ENCODE results near the gene FAS. TPM values are rescaled to one million over a fixed set of nuclear protein-coding genes. Genes with fewer than 3 reads are reported as not detected.
A peak's percentile ranks its signal among the peaks of the same experiment; 100 is the strongest.
"Not testable (repeated sequence)": the region's sequence is repeated elsewhere in the genome, so short reads cannot be mapped to it uniquely, and the experiment has no call there.

Gene FAS
- total RNA-seq, 1 donor from 2014 or later, result 10.5 TPM

DNA sequence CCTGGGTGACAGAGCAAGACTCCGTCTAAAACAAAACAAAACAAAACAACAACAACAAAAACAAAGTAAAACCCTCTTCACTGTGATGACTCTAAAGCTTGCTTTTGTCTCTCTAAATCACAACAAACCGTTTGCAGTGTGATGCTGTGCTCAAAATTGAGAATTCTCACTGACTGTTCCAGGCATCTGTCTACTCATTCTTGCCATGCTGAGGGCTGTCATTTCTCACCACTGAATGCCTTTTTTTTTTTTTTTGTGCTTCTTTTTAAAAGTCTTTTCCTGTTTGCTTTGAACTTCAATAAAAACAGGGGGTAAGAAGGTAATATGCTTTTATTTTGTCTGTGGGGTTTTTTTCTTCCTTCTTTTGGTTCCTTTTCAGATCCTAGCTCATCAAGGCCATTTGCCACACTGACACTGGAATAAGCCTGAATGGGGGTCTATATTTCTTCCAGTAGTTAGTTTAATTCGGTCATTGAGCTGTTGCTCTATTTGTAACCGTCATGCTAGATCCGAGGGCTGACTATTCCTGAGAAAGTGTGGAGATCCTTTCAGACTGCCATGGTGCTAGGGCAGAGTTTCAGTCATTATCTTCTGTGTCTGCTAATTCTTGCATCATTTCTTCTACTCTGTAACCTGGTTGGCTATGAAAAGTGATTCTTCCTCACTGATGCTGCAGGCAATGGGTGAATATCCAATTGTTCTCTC is 10.6 kb downstream of the FAS start:
- no peak for DNase-seq (ENCODE audit: low spot score in 2 of 2)
- Histone ChIP-seq H3K9me3 (no peaks in the 10 kb centered on the region), H3K4me3 (no peak overlapping the region), H3K27ac (peak overlapping the region; percentile 9 to 16), H3K36me3 (peaks cover 16% of the 10 kb centered on the region in 2 donors), H3K27me3 (no peaks in the 10 kb centered on the region), H3K4me1 (peaks cover 0 to 15% of the 10 kb centered on the region in 2 donors)
- intact Hi-C loops (cut with DNase I), result no loop called here
- TF ChIP-seq, protein P1, sequence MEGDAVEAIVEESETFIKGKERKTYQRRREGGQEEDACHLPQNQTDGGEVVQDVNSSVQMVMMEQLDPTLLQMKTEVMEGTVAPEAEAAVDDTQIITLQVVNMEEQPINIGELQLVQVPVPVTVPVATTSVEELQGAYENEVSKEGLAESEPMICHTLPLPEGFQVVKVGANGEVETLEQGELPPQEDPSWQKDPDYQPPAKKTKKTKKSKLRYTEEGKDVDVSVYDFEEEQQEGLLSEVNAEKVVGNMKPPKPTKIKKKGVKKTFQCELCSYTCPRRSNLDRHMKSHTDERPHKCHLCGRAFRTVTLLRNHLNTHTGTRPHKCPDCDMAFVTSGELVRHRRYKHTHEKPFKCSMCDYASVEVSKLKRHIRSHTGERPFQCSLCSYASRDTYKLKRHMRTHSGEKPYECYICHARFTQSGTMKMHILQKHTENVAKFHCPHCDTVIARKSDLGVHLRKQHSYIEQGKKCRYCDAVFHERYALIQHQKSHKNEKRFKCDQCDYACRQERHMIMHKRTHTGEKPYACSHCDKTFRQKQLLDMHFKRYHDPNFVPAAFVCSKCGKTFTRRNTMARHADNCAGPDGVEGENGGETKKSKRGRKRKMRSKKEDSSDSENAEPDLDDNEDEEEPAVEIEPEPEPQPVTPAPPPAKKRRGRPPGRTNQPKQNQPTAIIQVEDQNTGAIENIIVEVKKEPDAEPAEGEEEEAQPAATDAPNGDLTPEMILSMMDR (IDR thresholded peaks at IDR 0.05), result no peak

DNA sequence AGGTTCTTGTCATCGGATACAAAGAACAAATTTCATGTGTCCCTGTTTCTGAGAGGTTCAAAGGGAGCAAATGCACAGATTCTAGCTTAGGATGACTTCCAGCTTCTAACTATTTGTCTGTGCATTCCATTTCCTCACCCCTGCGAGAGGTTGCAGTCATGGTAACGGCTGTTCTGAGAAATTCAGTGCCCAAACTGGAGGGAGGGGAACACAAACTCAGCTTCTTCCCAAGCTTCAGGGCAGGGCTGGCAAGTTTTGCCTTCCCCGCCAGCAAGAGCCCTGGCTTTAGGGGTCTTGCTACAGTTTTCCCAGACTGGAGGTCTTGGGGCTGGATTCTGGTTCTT is 11.1 kb downstream of the FAS start:
- H3K9me3 ChIP-seq, result no peaks in the 10 kb centered on the region
- peaks cover 16% of the 10 kb centered on the region in 2 donors for H3K36me3 ChIP-seq
- DNase-seq (ENCODE audit: low spot score in 2 of 2), result no peak
- H3K27me3 ChIP-seq, result no peaks in the 10 kb centered on the region
- intact Hi-C loops (cut with DNase I), result no loop called here
- peak overlapping the region; percentile 9 to 16 for H3K27ac ChIP-seq
- H3K4me1 ChIP-seq, result peaks cover 0 to 14% of the 10 kb centered on the region in 2 donors
- no peak overlapping the region for H3K4me3 ChIP-seq
- TF ChIP-seq, protein P1 (IDR thresholded peaks at IDR 0.05), result no peak

- no peak for DNase-seq (ENCODE audit: low spot score in 2 of 2)
- Histone ChIP-seq H3K9me3 (no peaks in the 10 kb centered on the region), H3K27ac (peak overlapping the region in 1 of 2 donors; percentile 9), H3K4me1 (peaks cover 0 to 9% of the 10 kb centered on the region in 2 donors), H3K36me3 (peaks cover 16 to 19% of the 10 kb centered on the region in 2 donors), H3K27me3 (no peaks in the 10 kb centered on the region), H3K4me3 (no peak overlapping the region)
- intact Hi-C loops (cut with DNase I), result no loop called here
- TF ChIP-seq, protein P1 (IDR thresholded peaks at IDR 0.05), result no peak
These were observed 11.8 kb downstream of the FAS start for GRCh38 chr10:89002226-89002978.

DNA sequence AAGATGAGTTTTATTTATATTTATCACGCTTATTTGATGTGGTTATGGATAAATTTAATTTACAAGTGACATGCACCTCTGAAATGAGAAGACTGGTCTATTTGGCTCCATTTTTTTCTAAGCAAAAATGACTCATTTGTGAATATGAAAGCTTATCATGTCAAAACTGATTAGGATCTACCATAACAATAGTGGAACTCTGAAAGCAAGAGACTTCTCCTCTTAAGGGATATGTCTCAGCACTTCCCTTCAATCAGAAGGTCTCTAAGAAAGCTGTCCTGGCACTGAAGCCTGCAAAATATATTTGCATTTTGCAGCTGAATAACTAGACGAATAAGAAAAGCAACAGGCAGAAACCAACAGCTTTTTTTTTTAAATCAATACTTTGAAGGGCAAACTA is 12.7 kb downstream of the FAS start:
- no peaks in the 10 kb centered on the region for H3K27me3 ChIP-seq
- peaks cover 16 to 29% of the 10 kb centered on the region in 2 donors for H3K36me3 ChIP-seq
- H3K27ac ChIP-seq, result no peak overlapping the region
- intact Hi-C loops (cut with DNase I), result no loop called here
- H3K4me1 ChIP-seq, result peaks cover 0 to 9% of the 10 kb centered on the region in 2 donors
- TF ChIP-seq, protein P1 (IDR thresholded peaks at IDR 0.05), result no peak
- H3K4me3 ChIP-seq, result no peak overlapping the region
- no peak for DNase-seq (ENCODE audit: low spot score in 2 of 2)
- H3K9me3 ChIP-seq, result no peaks in the 10 kb centered on the region

- Histone ChIP-seq H3K36me3 (peaks cover 48 to 64% of the 10 kb centered on the region in 2 donors), H3K27ac (no peak overlapping the region), H3K27me3 (no peaks in the 10 kb centered on the region), H3K9me3 (no peaks in the 10 kb centered on the region), H3K4me1 (no peaks in the 10 kb centered on the region), H3K4me3 (no peak overlapping the region)
- TF ChIP-seq, protein P1 (IDR thresholded peaks at IDR 0.05), result no peak
- intact Hi-C loops (cut with DNase I), result no loop called here
- DNase-seq (ENCODE audit: low spot score in 2 of 2), result no peak
These were observed 16.7 kb downstream of the FAS start for GRCh38 chr10:89007129-89007893.

GRCh38 chr10:89018700-89019346 is 28.2 kb downstream of the FAS start:
- H3K4me1 ChIP-seq; H3K27me3 ChIP-seq; H3K4me3 ChIP-seq; H3K27ac ChIP-seq; intact Hi-C loops (cut with DNase I); DNase-seq (ENCODE audit: low spot score in 2 of 2); H3K9me3 ChIP-seq: not testable (repeated sequence)
- H3K36me3 ChIP-seq, result peaks cover 18 to 58% of the 10 kb centered on the region in 2 donors
